ENCODE measurements around the gene AMPH. TPM values are rescaled to one million over a fixed set of nuclear protein-coding genes. Genes with fewer than 3 reads are reported as not detected.
A peak's percentile ranks its signal among the peaks of the same experiment; 100 is the strongest.
"Not testable (repeated sequence)": the region's sequence is repeated elsewhere in the genome, so short reads cannot be mapped to it uniquely, and the experiment has no call there.

The AMPH gene
- total RNA-seq, 1 donor from 2014 or later: 10.7 TPM

GRCh38 chr7:38394660-38395059 is 236.5 kb downstream of the AMPH start:
- no peak for DNase-seq

DNA sequence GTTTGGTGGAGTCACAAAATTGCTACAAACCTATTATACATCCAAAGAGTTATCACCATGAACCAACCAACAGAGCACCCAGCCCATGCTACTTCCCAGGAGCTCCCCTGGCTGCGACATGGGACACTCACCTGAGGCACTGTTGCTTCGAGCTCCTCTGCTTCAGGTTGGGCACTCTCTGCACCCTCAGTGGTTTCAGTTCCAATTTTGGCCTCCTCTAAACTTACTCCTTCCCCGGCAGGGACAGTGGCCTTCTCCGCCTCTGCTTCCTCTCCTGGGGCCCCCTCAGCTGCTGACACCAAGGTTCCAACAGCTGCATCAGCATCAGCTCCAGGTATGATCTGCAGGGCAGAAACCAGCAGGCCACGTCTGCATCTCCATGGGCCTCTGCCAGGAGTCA is 237.3 kb downstream of the AMPH start:
- DNase-seq: no peak

DNA sequence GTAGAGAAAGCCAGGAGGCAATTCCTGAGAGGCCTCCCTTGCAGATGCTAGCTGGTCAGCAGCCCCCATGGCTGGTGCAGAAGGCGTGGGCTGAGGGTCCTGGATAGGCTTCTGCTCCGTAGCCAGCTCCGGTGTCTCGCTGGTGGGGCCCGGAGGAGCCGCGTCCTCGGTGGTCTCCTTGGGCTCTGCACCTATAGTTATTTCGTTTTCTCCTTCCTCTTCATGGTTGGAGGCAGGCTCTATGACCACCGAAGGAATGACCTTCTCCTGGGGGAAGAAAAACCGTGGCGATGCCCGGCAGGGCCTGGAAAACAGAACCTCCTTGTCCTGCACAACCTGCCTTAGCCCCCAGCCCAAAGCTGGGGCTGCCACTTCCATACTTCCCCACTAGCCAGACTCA is 239.4 kb downstream of the AMPH start:
- no peak for DNase-seq

- no peak for DNase-seq
Measured at GRCh38 chr7:38385682-38386081, 245.5 kb downstream of the AMPH start.

- no peak for DNase-seq
Measured at GRCh38 chr7:38383281-38383680, 247.9 kb downstream of the AMPH start.

DNA sequence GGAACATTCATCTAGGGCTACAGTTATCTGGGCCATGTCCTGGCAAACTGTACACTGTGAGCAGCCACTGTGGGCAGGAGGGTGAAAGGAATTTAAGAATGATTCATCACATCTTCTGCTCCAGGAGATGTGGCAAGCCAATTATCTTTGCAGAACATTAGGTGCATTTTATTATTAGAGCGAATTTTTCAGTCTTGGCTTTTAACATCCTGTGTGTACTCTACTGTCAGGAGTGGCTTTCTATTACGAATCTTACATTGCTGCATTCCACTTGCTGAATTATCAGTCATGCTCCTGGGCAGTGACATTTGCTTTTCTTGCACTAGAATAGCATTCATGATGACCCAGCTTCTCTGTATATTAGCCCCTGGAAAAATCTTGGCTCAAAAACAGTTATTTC is 248.5 kb downstream of the AMPH start:
- no peak for DNase-seq

GRCh38 chr7:38375453-38375852 is 255.7 kb downstream of the AMPH start:
- DNase-seq: no peak

DNA sequence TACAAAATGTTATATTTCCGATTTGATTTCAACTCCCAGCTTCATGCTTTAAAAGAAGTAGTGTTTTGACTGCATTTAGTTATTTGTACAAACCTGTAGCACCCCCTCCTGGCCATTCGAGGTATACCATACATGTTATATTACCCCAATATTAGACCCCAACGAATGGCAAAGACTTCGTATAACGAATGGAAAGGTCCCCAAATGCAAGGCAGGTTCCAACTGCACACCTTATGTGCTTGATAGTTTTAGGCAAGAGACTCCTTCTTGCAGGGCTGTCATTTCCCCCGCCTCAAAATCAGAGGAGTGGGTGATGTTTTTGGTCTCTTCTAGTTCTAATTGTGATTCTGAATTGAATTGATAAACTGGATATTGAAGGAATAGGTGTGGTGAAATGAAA is 256.7 kb downstream of the AMPH start:
- peak; percentile 69 for DNase-seq

DNA sequence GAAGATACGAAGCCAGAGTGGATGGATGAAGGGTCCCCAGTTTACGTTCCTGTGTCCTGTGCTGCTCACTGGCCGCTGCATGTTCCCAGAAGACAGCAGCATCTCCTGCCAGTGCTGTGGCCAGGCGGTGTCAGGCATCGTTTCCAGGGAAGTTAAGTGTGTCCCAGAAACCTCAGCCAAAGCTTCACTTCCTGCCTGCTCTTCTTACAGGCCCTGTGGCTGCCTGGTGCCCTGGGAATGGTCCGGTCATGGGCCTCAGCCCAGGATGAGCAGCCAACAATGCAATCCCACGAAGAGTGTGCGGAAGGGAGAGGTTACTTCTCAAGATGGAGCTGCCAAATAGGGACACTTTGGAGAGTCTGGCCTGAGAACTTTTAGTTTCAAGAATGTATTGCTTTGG is 258.0 kb downstream of the AMPH start:
- DNase-seq: no peak

GRCh38 chr7:38372290-38372689 is 258.9 kb downstream of the AMPH start:
- no peak for DNase-seq

GRCh38 chr7:38369816-38370493 is 261.2 kb downstream of the AMPH start:
- peak; percentile 86 for DNase-seq

DNA sequence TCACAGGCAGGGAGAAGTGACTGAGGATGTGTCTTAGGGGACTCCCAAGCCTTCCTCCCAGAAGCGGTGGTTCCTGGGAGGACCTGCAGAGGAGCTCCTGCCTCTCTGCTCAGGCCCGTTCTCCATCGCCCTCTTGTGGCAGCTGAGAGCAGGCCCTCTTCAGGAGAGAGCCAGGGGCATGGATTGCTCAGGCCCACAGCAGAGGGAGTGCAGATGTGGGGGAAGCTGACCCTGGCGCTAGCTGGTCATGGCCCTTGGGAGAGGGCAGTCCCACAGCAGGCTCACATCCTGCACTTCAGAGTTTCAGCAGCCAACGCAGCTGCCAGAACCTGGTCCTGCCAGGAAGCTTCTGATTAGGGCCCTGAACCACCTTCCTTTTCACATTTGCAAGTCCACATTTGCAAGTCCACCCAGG is 263.0 kb downstream of the AMPH start:
- peak; percentile 58 for DNase-seq

GRCh38 chr7:38367301-38367890 is 263.8 kb downstream of the AMPH start:
- DNase-seq: no peak

GRCh38 chr7:38363379-38363778 is 267.8 kb downstream of the AMPH start:
- not testable (repeated sequence) for DNase-seq

DNA sequence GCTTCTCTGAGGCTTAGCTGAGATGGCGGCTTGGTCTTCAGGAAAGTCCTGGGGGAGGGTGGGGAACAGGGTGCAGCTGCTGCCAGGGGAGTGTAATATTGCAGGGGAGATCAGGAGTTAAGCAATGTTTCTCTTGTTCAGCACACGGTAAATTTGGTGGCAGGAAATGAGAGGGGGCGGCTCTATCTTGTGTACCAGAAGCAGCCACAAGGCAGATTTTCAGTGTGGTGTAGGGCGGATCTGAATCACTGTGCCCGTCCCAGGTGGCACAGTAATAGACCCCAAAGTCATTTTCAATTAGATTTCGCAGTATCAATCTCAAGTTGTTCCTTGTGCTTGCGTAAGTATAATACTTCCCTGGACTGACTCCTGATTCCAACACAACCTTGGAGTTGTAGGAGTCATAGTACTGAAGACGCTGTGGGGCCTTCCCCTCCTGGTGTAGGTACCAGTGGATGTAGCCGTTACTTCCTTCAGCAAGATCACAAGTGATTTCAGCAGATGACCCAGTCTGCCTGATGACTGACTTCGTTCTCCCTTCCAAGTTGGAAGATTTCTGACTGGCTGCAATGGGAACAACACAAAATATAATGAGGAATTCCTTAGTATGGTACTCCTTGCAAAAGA is 268.4 kb downstream of the AMPH start:
- not testable (repeated sequence) for DNase-seq

DNA sequence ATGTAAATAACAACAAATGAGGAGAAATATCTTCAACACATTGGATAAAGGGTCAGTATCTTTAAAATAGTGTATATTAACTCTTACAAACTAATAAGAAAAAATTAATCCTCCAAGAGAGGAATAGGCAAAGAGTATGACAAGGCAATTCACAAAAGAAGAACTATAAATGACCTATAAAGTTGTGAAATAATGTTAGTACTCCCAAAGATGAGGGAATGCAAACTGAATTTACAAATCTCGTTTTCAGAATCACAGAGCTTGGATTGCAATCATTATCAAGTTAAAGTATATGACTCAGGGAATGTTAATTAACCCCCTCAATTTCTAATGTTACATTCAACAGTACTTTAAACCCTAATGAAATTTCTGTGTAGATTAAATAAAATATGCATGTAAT is 270.4 kb downstream of the AMPH start:
- no peak for DNase-seq

DNA sequence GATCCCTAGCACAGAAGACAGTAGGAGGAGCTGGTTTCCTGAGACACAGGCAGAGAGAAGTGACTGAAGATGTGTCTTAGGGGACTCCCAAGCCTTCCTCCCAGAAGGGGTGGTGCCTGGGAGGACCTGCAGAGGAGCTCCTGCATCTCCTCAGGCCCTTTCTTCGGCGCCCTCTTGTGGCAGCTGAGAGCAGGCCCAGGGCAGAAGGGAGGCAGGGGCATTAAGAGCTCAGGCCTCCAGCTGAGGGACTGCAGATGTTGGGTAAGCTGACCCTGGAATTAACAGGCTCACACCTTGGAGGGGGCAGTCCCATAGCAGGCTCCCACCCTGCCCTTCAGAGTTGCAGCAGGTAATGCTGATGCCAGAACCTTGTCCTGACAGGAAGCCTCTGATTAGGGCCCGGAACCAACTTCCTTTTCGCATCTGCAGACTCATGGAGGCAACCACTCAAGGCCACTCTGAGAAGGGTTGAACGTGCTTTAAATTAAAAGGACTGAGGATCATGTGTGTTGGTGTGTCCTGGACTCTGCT is 272.0 kb downstream of the AMPH start:
- not testable (repeated sequence) for DNase-seq

DNA sequence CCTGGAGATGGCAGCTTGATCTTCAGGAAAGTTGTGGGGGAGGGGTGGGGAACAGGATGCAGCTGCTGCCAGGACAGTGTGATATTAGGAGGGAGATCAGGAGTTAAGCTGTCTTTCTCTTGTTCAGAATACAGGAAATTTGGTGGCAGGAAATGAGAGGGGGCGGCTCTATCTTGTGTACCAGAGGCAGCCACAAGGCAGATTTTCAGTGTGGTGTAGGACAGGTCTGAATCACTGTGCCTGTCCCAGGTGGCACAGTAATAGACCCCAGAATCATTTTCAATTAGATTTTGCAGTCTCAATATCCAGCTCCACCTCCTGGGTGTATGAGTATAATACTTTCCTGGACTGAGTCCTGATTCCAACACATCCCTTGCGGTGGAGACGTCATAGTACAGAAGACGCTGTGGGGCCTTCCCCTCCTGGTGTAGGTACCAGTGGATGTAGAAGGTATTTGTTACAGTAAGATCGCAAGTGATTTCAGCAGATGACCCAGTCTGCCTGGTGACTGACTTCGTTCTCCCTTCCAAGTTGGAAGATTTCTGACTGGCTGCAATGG is 272.8 kb downstream of the AMPH start:
- DNase-seq: peak; percentile 50

DNA sequence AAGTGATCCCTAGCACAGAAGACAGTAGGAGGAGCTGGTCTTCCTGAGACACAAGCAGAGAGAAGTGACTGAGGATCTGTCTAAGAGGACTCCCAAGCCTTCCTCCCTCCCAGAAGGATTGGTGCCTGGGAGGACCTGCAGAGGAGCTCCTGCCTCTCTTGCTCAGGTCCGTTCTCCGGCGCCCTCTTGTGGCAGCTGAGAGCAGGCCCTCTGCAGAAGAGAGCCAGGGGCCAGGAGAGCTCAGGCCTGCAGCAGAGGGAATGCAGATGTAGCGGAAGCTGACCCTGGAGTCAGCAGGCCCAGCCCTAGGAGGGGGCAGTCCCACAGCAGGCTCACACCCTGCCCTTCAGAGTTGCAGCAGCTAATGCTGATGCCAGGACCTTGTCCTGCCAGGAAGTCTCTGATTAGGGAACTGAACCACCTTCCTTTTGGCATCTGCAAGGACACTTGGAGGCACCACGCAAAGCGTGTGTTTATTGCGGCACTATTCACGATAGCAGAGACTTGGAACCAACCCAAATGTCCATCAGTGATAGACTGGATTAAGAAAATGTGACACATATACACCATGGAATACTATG is 276.8 kb downstream of the AMPH start:
- not testable (repeated sequence) for DNase-seq

DNA sequence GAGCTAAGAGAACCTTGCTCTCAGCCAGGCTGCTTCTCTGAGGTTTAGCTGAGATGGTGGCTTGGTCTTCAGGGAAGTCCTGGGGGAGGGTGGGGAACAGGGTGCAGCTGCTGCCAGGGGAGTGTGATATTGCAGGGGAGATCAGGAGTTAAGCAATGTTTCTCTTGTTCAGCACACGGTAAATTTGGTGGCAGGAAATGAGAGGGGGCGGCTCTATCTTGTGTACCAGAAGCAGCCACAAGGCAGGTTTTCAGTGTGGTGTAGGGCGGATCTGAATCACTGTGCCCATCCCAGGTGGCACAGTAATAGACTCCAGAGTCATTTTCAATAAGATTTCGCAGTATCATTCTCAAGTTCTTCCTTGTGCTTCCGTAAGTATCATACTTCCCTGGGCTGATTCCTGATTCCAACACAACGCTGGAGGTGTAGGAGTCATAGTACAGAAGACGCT is 277.7 kb downstream of the AMPH start:
- not testable (repeated sequence) for DNase-seq

- DNase-seq: no peak
Measured at GRCh38 chr7:38351601-38352000, 279.6 kb downstream of the AMPH start.

GRCh38 chr7:38350777-38351176 is 280.4 kb downstream of the AMPH start:
- not testable (repeated sequence) for DNase-seq

Measured in tongue (tissue), 2 donors.